ENCODE results near the gene ZNF391.
A peak's percentile ranks its signal among the peaks of the same experiment; 100 is the strongest.
"Not testable (repeated sequence)": the region's sequence is repeated elsewhere in the genome, so short reads cannot be mapped to it uniquely, and the experiment has no call there.

The ZNF391 gene

DNA sequence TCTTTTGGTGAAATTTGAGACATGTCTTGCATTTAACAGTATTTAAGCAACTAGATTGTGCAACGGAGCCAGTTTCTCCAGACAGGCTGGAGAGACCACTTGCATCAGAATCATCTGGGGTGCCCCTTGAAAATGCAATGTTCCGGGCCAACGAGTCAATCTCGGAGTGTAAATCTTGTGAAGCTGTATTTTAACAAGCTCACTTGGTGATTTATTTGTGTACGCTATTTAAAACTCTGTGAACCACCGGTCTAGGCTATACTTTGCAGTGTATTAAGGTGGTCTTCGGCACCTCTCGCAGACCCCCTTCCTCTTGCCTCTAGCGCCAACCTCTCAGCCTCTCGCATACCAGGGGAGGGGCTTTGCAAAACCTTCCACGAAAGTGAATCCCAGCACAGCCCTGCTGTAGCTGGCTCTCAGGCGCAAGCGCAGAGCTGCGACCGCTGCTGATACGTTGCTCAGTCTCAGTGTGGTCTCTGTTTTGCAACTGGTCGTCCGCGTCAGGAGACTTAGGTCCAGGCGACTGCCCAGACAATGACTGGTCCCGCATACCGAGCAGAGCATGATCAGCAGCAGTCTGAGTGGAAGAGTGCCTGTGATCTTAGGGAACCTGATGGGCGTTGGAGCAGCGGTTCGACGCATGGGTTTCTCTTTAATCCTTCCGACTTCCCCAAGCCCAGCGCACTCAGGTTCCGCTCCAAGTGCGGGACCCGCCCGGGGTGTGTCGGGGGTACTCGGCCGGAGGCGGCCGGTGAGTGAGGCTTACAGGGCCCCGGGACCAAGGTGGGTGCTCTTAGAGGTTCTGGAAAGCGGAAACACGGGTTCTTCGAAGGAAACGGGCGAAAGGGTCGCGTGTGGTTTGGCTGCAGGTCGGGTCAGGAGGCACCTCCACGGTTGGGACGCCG, at the start of gene ZNF391:
Gene ZNF391 (plus strand): TSS at position 467 of the 905 bp plus-strand sequence. CDS start 11,612 bp downstream, outside the sequence.
- DNase-seq = peak; percentile 55 to 76

GRCh38 chr6:27352850-27353249, 35.7 kb upstream of the ZNF391 start:
- no peak for DNase-seq

- no peak for DNase-seq
Measured at GRCh38 chr6:27358786-27359185, 29.8 kb upstream of the ZNF391 start.

DNA sequence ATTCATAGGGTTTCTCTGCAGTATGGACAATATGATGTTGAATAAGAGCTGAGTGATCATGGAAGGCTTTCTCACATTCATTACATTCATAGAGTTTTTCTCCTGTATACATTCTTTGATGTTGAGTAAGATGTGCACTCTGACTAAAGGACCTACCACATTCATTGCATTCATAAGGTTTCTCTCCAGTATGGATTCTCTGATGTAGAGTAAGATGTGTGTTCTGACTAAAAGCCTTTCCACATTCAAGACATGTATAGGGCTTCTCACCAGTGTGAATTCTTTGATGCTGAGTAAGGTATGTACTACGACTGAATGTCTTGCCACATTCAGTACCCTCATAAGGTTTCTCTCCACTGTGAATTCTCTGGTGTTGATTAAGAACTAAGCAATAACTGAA, 29.3 kb upstream of the ZNF391 start:
- no peak for DNase-seq

- DNase-seq = no peak
Measured at GRCh38 chr6:27368202-27368601, 20.4 kb upstream of the ZNF391 start.

DNA sequence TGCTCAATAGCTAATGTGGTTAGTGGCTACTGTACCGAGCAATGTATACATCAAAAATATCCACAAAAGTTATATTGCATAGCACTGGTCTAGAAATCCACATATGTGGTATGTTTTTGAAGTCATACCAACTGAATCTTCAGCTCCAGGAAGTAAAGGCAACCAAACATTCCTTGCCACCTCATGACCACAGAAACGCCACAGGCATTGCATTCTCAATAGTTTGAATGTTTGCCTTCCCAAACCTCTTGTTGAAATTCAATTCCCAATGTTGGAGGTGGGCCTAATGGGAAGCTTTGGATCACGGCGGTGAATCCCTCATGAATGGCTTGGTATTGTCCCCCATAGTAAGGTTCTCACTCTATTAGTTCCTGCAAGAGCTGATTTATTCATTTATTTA, 18.2 kb upstream of the ZNF391 start:
- no peak for DNase-seq

- DNase-seq = peak; percentile 76 to 85
Measured at GRCh38 chr6:27374824-27375612, 13.5 kb upstream of the ZNF391 start.

- peak in 1 of 2 donors; percentile 17 for DNase-seq
Measured at GRCh38 chr6:27375613-27376079, 12.9 kb upstream of the ZNF391 start.

DNA sequence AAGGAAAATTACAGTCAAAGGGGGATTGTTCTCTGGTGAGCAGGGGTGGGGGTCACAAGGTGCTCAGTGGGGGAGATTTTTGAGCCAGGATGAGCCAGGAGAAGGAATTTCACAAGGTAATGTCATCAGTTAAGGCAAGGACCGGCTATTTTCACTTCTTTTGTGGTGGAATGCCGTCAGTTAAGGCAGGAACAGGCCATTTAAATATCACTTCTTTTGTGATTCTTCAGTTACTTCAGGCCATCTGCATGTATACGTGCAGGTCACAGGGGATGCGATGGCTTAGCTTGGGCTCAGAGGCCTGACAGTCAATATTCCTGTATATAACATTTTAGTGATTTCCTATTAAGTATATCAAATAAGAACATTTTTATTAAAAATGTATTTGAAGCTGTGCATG, 10.2 kb upstream of the ZNF391 start:
- DNase-seq = not testable (repeated sequence)

GRCh38 chr6:27381001-27381400, 7.6 kb upstream of the ZNF391 start:
- DNase-seq = not testable (repeated sequence)

- DNase-seq = no peak
Measured at GRCh38 chr6:27383011-27383410, 5.5 kb upstream of the ZNF391 start.

DNA sequence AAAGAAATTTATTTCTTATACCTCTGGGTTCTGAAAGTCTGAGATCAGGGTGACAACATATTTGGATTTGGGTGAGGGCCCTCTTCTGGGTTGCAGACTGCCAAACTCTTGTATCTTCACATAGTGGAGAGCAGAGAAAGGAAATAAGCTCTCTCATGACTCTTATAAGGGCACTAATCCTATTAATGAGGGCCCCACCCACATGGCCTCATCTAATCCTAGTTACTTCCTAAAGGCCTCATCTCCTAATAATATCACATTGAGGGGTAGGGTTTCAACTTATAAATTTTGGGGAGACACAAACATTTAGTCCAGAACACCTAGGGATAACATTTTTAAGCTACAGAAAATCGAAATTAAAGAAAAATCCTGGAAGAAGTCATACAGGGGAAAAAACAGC, 5.1 kb upstream of the ZNF391 start:
- no peak for DNase-seq

DNA sequence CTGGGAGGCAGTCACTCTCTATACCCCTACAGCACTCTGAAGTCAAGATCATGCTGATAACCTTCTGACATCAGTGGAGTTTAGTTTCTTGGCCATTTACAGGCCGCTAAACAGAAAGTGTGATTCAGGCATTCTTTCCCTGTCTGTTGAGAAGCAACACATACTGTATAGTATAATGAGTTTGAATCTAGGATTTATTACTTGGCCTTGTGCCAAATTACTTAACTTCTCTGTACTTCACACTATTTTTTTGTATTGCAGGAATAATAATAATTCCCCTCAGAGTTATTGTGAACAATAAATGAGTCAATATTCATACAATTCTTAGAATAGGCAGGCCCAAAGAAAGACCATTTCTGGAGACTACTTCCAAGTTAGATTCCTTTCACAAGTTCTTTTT, 4.1 kb downstream of the ZNF391 start:
- DNase-seq = no peak

GRCh38 chr6:27394073-27394472, 5.5 kb downstream of the ZNF391 start:
- DNase-seq = no peak

DNA sequence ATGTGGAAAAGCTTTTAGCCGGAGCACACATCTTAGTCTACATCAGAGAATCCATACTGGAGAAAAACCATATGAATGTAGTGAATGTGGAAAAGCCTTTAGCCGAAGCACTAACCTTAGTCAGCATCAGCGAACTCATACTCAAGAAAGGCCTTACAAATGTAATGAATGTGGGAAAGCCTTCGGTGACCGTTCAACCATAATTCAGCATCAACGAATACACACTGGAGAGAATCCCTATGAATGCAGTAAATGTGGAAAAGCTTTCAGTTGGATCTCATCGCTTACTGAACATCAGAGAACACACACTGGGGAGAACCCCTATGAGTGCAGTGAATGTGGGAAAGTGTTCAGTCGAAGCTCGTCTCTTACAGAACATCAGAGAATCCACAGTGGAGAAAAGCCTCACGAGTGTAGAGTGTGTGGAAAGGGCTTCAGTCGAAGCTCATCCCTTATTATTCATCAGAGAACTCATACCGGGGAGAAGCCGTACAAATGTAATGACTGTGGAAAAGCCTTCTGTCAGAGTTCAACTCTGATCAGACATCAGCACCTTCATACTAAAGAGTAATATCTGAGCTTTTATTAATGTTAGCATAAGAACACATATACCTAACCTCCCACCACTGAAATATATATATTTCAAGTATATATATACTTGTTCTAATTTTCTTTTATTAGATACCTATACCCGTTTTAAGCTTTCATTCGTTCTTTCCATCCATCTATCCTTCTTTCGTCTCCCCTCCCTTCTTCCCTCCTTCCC, 12.5 kb downstream of the ZNF391 start:
- no peak for DNase-seq

- no peak for DNase-seq
Measured at GRCh38 chr6:27406085-27406484, 17.5 kb downstream of the ZNF391 start.

GRCh38 chr6:27407153-27407814, 18.7 kb downstream of the ZNF391 start:
- no peak for DNase-seq

- no peak for DNase-seq
Measured at GRCh38 chr6:27414300-27414699, 25.7 kb downstream of the ZNF391 start.

GRCh38 chr6:27414996-27415395, 26.4 kb downstream of the ZNF391 start:
- DNase-seq = no peak

- DNase-seq = no peak
Measured at GRCh38 chr6:27415898-27416297, 27.3 kb downstream of the ZNF391 start.

DNA sequence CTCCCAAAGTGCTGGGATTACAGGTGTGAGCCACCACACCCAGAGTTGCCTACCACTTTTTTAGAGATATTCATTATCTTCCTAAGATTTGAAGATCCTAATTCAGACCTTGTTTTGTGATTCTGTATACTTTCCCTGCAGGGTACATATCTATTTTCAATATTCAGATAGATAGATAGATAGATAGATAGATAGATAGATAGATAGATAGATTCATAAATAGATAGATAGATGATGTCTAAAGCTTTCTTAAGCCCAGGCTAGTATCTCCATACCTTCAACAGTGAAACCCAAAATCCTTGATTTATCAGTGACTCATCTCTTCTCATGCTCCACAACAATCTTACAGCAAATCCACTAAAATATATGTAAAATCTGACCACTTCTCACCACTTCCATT, 30.8 kb downstream of the ZNF391 start:
- no peak for DNase-seq

- no peak for DNase-seq
Measured at GRCh38 chr6:27422651-27423332, 34.2 kb downstream of the ZNF391 start.

All from CD4-positive, alpha-beta T cell treated with Interferon alpha-2 for 1 hour (primary cell).